ENCODE data around the gene TBC1D8. TPM values are rescaled to one million over a fixed set of nuclear protein-coding genes. Genes with fewer than 3 reads are reported as not detected.

The TBC1D8 gene
- total and polyA plus RNA-seq, 9 of the 15 experiments (the other 6 are each of a cell fraction or from before 2014, with no cell fraction given): 0.36 to 1.3 (median 0.82) TPM

- TF ChIP-seq TBL1XR1 (IDR thresholded peaks at IDR 0.05; ENCODE audit: low read length in 2 of 2) (0 out of 4 replicates have a peak, but pooled peaks of 1 of the 2 experiments have one; percentile 8), KAT7 (CRISPR knock-in tag; IDR thresholded peaks at IDR 0.05; ENCODE audit: borderline replicate concordance) (peak; percentile 94), TGIF2 (CRISPR knock-in tag; IDR thresholded peaks at IDR 0.05) (peak; percentile 98), ETV6 (IDR thresholded peaks at IDR 0.05; ENCODE audit: borderline replicate concordance in 1 of 2, low read depth in 2 of 2, low read length in 1 of 2) (no peak), ETV6 (CRISPR knock-in tag; IDR thresholded peaks at IDR 0.05; ENCODE audit: borderline replicate concordance) (peak; percentile 100), CEBPG (CRISPR knock-in tag; IDR thresholded peaks at IDR 0.05) (peak; percentile 96), CEBPG (tag; conservative IDR thresholded peaks at IDR 0.05 in 1 of 2, IDR thresholded peaks at IDR 0.05 in 1 of 2) (peak; percentile 71 to 81), ZBTB1 (CRISPR knock-in tag; IDR thresholded peaks at IDR 0.05; ENCODE audit: borderline replicate concordance, low read depth) (peak; percentile 97), KAT2B (IDR thresholded peaks at IDR 0.05; ENCODE audit: low read depth, low read length) (no peak), NFRKB (IDR thresholded peaks at IDR 0.05; ENCODE audit: low read depth) (0 out of 2 replicates have a peak, but pooled peaks have one; percentile 90), ZBTB17 (CRISPR knock-in tag; IDR thresholded peaks at IDR 0.05) (peak; percentile 20; the same call in 1 of the 2 replicates), ATF1 (CRISPR knock-in tag; IDR thresholded peaks at IDR 0.05) (peak; percentile 78), ATF1 (tag; IDR thresholded peaks at IDR 0.05) (peak; percentile 98), THRAP3 (IDR thresholded peaks at IDR 0.05; ENCODE audit: borderline replicate concordance) (no peak), NR2C1 (IDR thresholded peaks at IDR 0.05) (peak; percentile 98), NR2C1 (tag; IDR thresholded peaks at IDR 0.05) (peak; percentile 98), SP1 (CRISPR knock-in tag; IDR thresholded peaks at IDR 0.05) (peak; percentile 93), ETS2 (tag; IDR thresholded peaks at IDR 0.05; ENCODE audit: borderline replicate concordance, poor library complexity, severe bottlenecking) (no peak), KDM2B (CRISPR knock-in tag; IDR thresholded peaks at IDR 0.05) (no peak), SMARCB1 (IDR thresholded peaks at IDR 0.05; ENCODE audit: insufficient read length, low read depth) (no peak), TCF3 (CRISPR knock-in tag; IDR thresholded peaks at IDR 0.05) (peak; percentile 51), MAZ (CRISPR knock-in tag; conservative IDR thresholded peaks at IDR 0.05 in 1 of 2, IDR thresholded peaks at IDR 0.05 in 1 of 2) (peak; percentile 83 to 85), PML (IDR thresholded peaks at IDR 0.05; ENCODE audit: low read length) (peak; percentile 96), GABPB1 (CRISPR knock-in tag; IDR thresholded peaks at IDR 0.05) (peak; percentile 97), POLR3G (IDR thresholded peaks at IDR 0.05; ENCODE audit: extremely low read depth, insufficient read length, insufficient replicate concordance) (no peak), TAF15 (IDR thresholded peaks at IDR 0.05; ENCODE audit: low read depth, low read length) (no peak), ZNF217 (CRISPR knock-in tag; IDR thresholded peaks at IDR 0.05) (peak; percentile 96), TCF7 (IDR thresholded peaks at IDR 0.05; ENCODE audit: borderline replicate concordance) (no peak), SAFB2 (IDR thresholded peaks at IDR 0.05; ENCODE audit: borderline replicate concordance, low read depth, low read length, severe bottlenecking) (no peak)
- TF ChIP-seq, protein P1, sequence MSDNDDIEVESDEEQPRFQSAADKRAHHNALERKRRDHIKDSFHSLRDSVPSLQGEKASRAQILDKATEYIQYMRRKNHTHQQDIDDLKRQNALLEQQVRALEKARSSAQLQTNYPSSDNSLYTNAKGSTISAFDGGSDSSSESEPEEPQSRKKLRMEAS (CRISPR knock-in tag; IDR thresholded peaks at IDR 0.05): peak; percentile 100
These were observed 149.3 kb downstream of the TBC1D8 start, which contains the start of gene RPL31 (continued) for GRCh38 chr2:101001691-101002561.

Measured in K562 (cell line).